BE2C (cell line): Measurements from ENCODE around the gene WNT5B.

Source experiments
- DNase-seq: peaks from one replicate; pipeline ENCODE4 v3.0.0-alpha.2; 2020
- H3K27me3 ChIP-seq: fragments of 250-450 bp; sonication (Bioruptor Pico); 2 replicates; pipeline ENCODE4 v1.5.1; 2020; ENCODE audit warnings: mild to moderate bottlenecking
- H3K36me3 ChIP-seq: fragments of 250-450 bp; sonication (Bioruptor Pico); 2 replicates; pipeline ENCODE4 v1.5.1; 2020; ENCODE audit warnings: mild to moderate bottlenecking
- H3K4me1 ChIP-seq: fragments of 250-450 bp; sonication (Bioruptor Pico); 2 replicates; pipeline ENCODE4 v1.5.1; 2020
- H3K4me3 ChIP-seq: 2 replicates; pipeline ENCODE4 v1.5.1; 2011; ENCODE audit warnings: low read depth, low read length
- H3K9me3 ChIP-seq: fragments of 250-450 bp; sonication (Bioruptor Pico); 2 replicates; pipeline ENCODE4 v1.5.1; 2020
- TF ChIP-seq, protein P1 (sequence below): IDR thresholded peaks from 2 replicates; pipeline ENCODE4 v1.5.1; 2012; ENCODE audit warnings: mild to moderate bottlenecking, low read depth, low read length

The WNT5B gene

DNA sequence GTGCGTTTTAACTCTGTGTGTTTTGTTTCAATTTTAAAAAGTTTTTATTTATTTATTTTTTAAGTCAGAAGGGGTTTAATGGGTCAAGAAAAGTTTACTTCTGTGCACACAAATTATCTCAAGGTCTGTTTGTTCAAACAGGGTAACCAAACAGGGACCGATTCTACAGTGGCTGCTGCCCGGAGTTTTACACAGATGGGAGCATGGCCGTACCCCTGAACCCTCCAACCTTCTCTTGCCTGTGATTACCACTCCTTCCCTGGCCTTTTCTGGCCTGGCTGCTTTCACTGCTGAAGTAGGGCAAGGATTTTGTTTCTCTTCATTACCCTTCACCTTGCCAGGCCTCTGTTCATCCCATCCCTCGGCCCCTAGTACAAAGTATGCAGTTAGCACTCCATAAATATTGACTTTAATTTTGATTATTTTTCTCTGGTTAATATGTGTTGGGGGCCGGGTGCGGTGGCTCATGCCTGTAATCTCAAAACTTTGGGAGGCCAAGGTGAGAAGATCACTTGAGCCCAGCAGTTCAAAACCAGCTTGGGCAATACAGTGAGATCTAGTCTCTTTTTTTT lies 18.9 kb upstream of the WNT5B start:
- Histone ChIP-seq H3K9me3 (no peaks in the 10 kb centered on the region), H3K4me1 (peaks cover 6% of the 10 kb centered on the region; the same call in 1 of the 2 replicates), H3K27me3 (no peaks in the 10 kb centered on the region), H3K36me3 (no peaks in the 10 kb centered on the region), H3K4me3 (no peak overlapping the region)
- TF ChIP-seq, protein P1, sequence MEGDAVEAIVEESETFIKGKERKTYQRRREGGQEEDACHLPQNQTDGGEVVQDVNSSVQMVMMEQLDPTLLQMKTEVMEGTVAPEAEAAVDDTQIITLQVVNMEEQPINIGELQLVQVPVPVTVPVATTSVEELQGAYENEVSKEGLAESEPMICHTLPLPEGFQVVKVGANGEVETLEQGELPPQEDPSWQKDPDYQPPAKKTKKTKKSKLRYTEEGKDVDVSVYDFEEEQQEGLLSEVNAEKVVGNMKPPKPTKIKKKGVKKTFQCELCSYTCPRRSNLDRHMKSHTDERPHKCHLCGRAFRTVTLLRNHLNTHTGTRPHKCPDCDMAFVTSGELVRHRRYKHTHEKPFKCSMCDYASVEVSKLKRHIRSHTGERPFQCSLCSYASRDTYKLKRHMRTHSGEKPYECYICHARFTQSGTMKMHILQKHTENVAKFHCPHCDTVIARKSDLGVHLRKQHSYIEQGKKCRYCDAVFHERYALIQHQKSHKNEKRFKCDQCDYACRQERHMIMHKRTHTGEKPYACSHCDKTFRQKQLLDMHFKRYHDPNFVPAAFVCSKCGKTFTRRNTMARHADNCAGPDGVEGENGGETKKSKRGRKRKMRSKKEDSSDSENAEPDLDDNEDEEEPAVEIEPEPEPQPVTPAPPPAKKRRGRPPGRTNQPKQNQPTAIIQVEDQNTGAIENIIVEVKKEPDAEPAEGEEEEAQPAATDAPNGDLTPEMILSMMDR = no peak
- no peak for DNase-seq

GRCh38 chr12:1611803-1612572 lies 17.0 kb upstream of the WNT5B start:
- DNase-seq = no peak
- no peaks in the 10 kb centered on the region for H3K36me3 ChIP-seq
- H3K27me3 ChIP-seq = no peaks in the 10 kb centered on the region
- H3K4me3 ChIP-seq = no peak overlapping the region
- H3K9me3 ChIP-seq = no peaks in the 10 kb centered on the region
- H3K4me1 ChIP-seq = no peaks in the 10 kb centered on the region
- TF ChIP-seq, protein P1 = no peak

- Histone ChIP-seq H3K9me3 (no peaks in the 10 kb centered on the region), H3K27me3 (no peaks in the 10 kb centered on the region), H3K4me3 (no peak overlapping the region), H3K36me3 (no peaks in the 10 kb centered on the region), H3K4me1 (no peaks in the 10 kb centered on the region)
- TF ChIP-seq, protein P1 = no peak
- DNase-seq = no peak
Observed at GRCh38 chr12:1613860-1614259, 15.2 kb upstream of the WNT5B start.

DNA sequence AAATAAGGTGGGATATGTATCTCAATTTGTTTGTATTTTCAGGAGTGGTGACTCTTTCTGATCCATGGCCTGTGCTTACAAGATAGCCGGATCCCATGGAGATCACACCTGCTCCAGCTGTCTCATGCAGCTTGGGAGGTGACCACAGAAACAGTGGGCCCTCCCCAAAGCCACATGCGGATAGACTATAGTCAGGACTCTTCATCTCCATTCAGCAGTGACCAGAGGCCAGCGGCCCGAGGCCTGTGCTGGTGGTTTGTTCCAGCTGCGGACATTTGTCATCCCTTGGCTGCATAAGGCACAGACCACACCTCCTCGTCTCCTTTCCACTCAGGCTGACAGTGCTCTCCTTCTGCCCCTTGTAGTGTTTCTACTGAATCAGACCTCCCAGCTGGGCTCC lies 14.7 kb upstream of the WNT5B start:
- no peaks in the 10 kb centered on the region for H3K27me3 ChIP-seq
- H3K9me3 ChIP-seq = no peaks in the 10 kb centered on the region
- TF ChIP-seq, protein P1 = no peak
- DNase-seq = no peak
- H3K36me3 ChIP-seq = no peaks in the 10 kb centered on the region
- no peak overlapping the region for H3K4me3 ChIP-seq
- H3K4me1 ChIP-seq = no peaks in the 10 kb centered on the region

DNA sequence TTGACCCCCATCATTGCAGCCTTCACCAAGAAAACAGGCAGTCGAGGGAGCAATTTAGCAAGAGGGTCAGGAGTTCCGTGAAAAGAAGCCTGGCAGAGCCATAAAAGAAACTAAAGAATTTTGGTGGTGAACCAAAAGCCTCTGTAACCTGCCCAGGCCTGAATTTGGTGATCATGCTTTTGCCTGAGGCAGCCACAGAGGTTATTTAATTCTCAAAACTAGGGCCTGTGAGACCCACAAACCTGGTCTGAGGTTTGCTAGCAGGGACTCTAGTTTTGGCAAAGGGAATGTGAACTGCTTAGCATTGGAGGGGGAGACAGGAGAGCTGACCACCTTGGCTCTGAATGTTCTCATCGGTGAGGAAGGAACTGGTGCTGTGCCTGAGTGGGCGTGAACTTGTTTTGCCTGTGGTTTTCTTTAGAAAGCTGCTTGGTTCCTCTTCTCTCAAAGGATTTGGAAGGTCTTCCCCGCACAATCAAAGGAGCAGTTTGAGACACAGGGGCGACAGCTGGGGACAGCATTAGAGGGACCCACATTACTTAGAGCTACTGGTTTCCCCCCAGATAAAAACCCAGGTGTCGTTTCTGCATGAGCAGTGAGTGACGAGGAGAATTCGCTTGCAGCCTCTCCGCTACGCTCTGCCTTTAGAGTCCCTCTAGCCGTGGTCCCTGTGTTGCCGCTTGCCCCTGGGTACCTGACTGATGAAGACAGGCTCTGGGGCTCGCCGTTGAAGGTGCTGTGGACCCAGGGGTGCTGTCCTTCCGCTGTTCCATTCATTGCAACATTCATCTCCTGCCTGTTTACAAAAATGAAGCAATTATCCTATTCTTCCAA lies 12.6 kb upstream of the WNT5B start:
- Histone ChIP-seq H3K4me1 (no peaks in the 10 kb centered on the region), H3K36me3 (no peaks in the 10 kb centered on the region), H3K4me3 (no peak overlapping the region), H3K9me3 (no peaks in the 10 kb centered on the region), H3K27me3 (no peaks in the 10 kb centered on the region)
- TF ChIP-seq, protein P1 = no peak
- no peak for DNase-seq
